CD14-positive monocyte (primary cell): ENCODE data around the gene MRPL14. TPM values are rescaled to one million over a fixed set of nuclear protein-coding genes. Genes with fewer than 3 reads are reported as not detected.

Experiments used
- DNase-seq, 3 donors: peaks; one replicate each; pipeline ENCODE4 v3.0.0-alpha.2; 2011 to 2022
- H2AFZ ChIP-seq: 2 replicates; pipeline ENCODE4 v1.6.0; 2012; ENCODE audit warnings: mild to moderate bottlenecking, low read depth, low read length, inconsistent platforms; ENCODE audit not compliant: insufficient read depth, poor library complexity, severe bottlenecking
- H3K27ac ChIP-seq, 2 donors: 1 replicate in 1 of 2; 2 replicates in 1 of 2; pipeline ENCODE4 v1.5.1; 2012 to 2013; ENCODE audit warnings: low read length in 2 of 2, control low read depth in 1 of 2, inconsistent platforms in 1 of 2, low read depth in 1 of 2, mild to moderate bottlenecking in 1 of 2
- H3K27me3 ChIP-seq, 2 donors: one replicate each; pipeline versions ENCODE4 v1.6.0 to v1.6.1; 2011 to 2013; ENCODE audit warnings: low read length in 2 of 2; ENCODE audit not compliant: control insufficient read depth in 2 of 2, insufficient read depth in 2 of 2
- H3K36me3 ChIP-seq, 2 donors: replicated peaks in 1 of 2; 1 replicate in 1 of 2; 2 replicates in 1 of 2; pipeline versions ENCODE4 v1.5.1 to v1.6.1; 2012 to 2013; ENCODE audit warnings: low read length in 2 of 2, control low read depth in 1 of 2, inconsistent platforms in 1 of 2, mild to moderate bottlenecking in 1 of 2; ENCODE audit not compliant: insufficient read depth in 2 of 2, control insufficient read depth in 1 of 2
- H3K4me1 ChIP-seq, 2 donors: 1 replicate in 1 of 2; 2 replicates in 1 of 2; pipeline versions ENCODE4 v1.5.1 to v1.6.1; 2012 to 2013; ENCODE audit warnings: low read length in 2 of 2, control low read depth in 1 of 2, inconsistent platforms in 1 of 2, mild to moderate bottlenecking in 1 of 2, moderate library complexity in 1 of 2; ENCODE audit not compliant: insufficient read depth in 2 of 2, control insufficient read depth in 1 of 2
- H3K4me2 ChIP-seq: replicated peaks from 2 replicates; pipeline ENCODE3; 2012; ENCODE audit warnings: low read length, moderate library complexity, mild to moderate bottlenecking; ENCODE audit not compliant: poor library complexity, severe bottlenecking; ENCODE audit errors: extremely low read depth
- H3K4me3 ChIP-seq, 3 experiments: fragments of 200-600 bp in 1 of 3; sonication (generic) in 1 of 3; replicated peaks in 1 of 3; 1 replicate in 2 of 3; 2 replicates in 1 of 3; pipeline ENCODE4 v1.5.1; 2011 to 2013; ENCODE audit warnings: low read length in 3 of 3, mild to moderate bottlenecking in 3 of 3, control low read depth in 2 of 3, low read depth in 2 of 3, inconsistent platforms in 1 of 3, moderate library complexity in 1 of 3
- H3K79me2 ChIP-seq: 2 replicates; pipeline ENCODE4 v1.6.0; 2012; ENCODE audit warnings: mild to moderate bottlenecking, control low read depth, inconsistent platforms, low read length, moderate library complexity; ENCODE audit not compliant: insufficient read depth
- H3K9ac ChIP-seq: 2 replicates; pipeline ENCODE4 v1.6.0; 2017; ENCODE audit warnings: low read length, mild to moderate bottlenecking; ENCODE audit not compliant: insufficient read depth, poor library complexity, severe bottlenecking
- H3K9me3 ChIP-seq, 2 donors: replicated peaks in 1 of 2; 1 replicate in 1 of 2; 2 replicates in 1 of 2; pipeline versions ENCODE4 v1.5.1 to v1.6.1; 2012 to 2013; ENCODE audit warnings: low read length in 2 of 2, control low read depth in 1 of 2; ENCODE audit not compliant: control insufficient read depth in 1 of 2, insufficient read depth in 1 of 2
- H4K20me1 ChIP-seq: 2 replicates; pipeline ENCODE4 v1.6.0; 2012; ENCODE audit warnings: mild to moderate bottlenecking, low read length, control low read depth, moderate library complexity; ENCODE audit not compliant: insufficient read depth
- H3K27ac Mint-ChIP-seq, 7 donors: one replicate each; pipeline ENCODE4 v1.8.0; 2020; ENCODE audit warnings: mild to moderate bottlenecking in 7 of 7, mixed read lengths in 7 of 7, moderate library complexity in 6 of 7, inconsistent platforms in 2 of 7
- H3K27me3 Mint-ChIP-seq, 3 donors: one replicate each; pipeline ENCODE4 v1.8.0; 2021 to 2022; ENCODE audit warnings: low read depth in 3 of 3, mild to moderate bottlenecking in 3 of 3, mixed read lengths in 3 of 3, moderate library complexity in 3 of 3, inconsistent platforms in 1 of 3
- H3K36me3 Mint-ChIP-seq, 2 donors: one replicate each; pipeline ENCODE4 v1.8.0; 2020; ENCODE audit warnings: mixed read lengths in 2 of 2, inconsistent platforms in 1 of 2, mild to moderate bottlenecking in 1 of 2
- H3K4me1 Mint-ChIP-seq: one replicate; pipeline ENCODE4 v1.8.0; 2020; ENCODE audit warnings: mild to moderate bottlenecking, mixed read lengths
- H3K4me3 Mint-ChIP-seq, 2 donors: one replicate each; pipeline ENCODE4 v1.8.0; 2020; ENCODE audit warnings: mild to moderate bottlenecking in 2 of 2, mixed read lengths in 2 of 2, moderate library complexity in 1 of 2
- H3K9me3 Mint-ChIP-seq, 7 donors: one replicate each; pipeline ENCODE4 v1.8.0; 2020 to 2022; ENCODE audit warnings: mixed read lengths in 7 of 7, mild to moderate bottlenecking in 6 of 7, moderate library complexity in 6 of 7, inconsistent platforms in 2 of 7
- CTCF ChIP-seq: fragments of 200-600 bp; IDR thresholded peaks from one replicate; pipeline ENCODE4 v1.8.0; 2022; ENCODE audit warnings: antibody characterized with exemption, mild to moderate bottlenecking
- WGBS: methylation state at CpG from one replicate; pipeline ENCODE4 v1.1.5; 2013; ENCODE audit warnings: missing lambda C conversion rate; ENCODE audit not compliant: insufficient coverage; 5-methylcytosine and 5-hydroxymethylcytosine counted together
- intact Hi-C, 2 donors: fragments of 100-400 bp; cut with micrococcal nuclease; formaldehyde crosslinking; loops; one replicate each; pipeline versions ENCODE4 v1.15.0 to v1.15.1; 2023
- polyA plus RNA-seq, 3 donors: library from polyadenylated mRNA; depleted of rRNA in 1 of 3; unstranded in 2 of 3; stranded (reverse) in 1 of 3; fragments of 300-500 nt in 2 of 3; fragments of >200 nt in 1 of 3; fragmentation: Illumina TruSeq in 2 of 3; gene quantifications; 1 replicate in 2 of 3; 2 replicates in 1 of 3; pipeline ENCODE4 v1.2.3, GENCODE V29; 2012 to 2021

MRPL14 gene
- polyA plus RNA-seq, 3 donors = 18.5 to 91.5 (median 78.2) TPM

GRCh38 chr6:44157152-44157521 is 29.9 kb upstream of the MRPL14 start:
- WGBS = 67% methylated on average over 9 of the region's 11 CpGs
- Mint-ChIP-seq H3K4me1 (peaks cover 4% of the 10 kb centered on the region), H3K9me3 (peaks cover 0 to 4% (median 0%) of the 10 kb centered on the region in 7 donors), H3K27ac (no peak overlapping the region), H3K36me3 (no peaks in the 10 kb centered on the region), H3K27me3 (peaks cover under 1 to 5% (median 3%) of the 10 kb centered on the region in 3 donors), H3K4me3 (no peak overlapping the region)
- Histone ChIP-seq H4K20me1 (peaks cover 2% of the 10 kb centered on the region), H3K9me3 (no peaks in the 10 kb centered on the region), H3K4me1 (no peaks in the 10 kb centered on the region), H3K9ac (no peak overlapping the region), H3K27me3 (no peaks in the 10 kb centered on the region), H3K4me2 (no peak overlapping the region), H3K27ac (no peak overlapping the region), H2AFZ (no peak overlapping the region), H3K36me3 (no peaks in the 10 kb centered on the region), H3K4me3 (no peak overlapping the region), H3K79me2 (no peaks in the 10 kb centered on the region)
- no peak for TF ChIP-seq CTCF
- no peak for DNase-seq
- intact Hi-C loops = no loop called here

GRCh38 chr6:44156494-44157151 is 29.4 kb upstream of the MRPL14 start:
- Histone ChIP-seq H2AFZ (no peak overlapping the region), H3K9ac (no peak overlapping the region), H3K9me3 (no peaks in the 10 kb centered on the region), H3K4me3 (no peak overlapping the region), H3K27ac (no peak overlapping the region), H3K79me2 (no peaks in the 10 kb centered on the region), H3K27me3 (no peaks in the 10 kb centered on the region), H3K4me2 (no peak overlapping the region), H3K4me1 (peaks cover 0 to 2% of the 10 kb centered on the region in 2 donors), H4K20me1 (peaks cover 5% of the 10 kb centered on the region), H3K36me3 (no peaks in the 10 kb centered on the region)
- Mint-ChIP-seq H3K27me3 (peaks cover 0 to 5% (median 5%) of the 10 kb centered on the region in 3 donors), H3K4me3 (no peak overlapping the region), H3K36me3 (no peaks in the 10 kb centered on the region), H3K4me1 (peaks cover 6% of the 10 kb centered on the region), H3K27ac (peak overlapping the region in 2 of 7 donors; percentile 15 to 59), H3K9me3 (peaks cover 0 to 4% (median 0%) of the 10 kb centered on the region in 7 donors)
- intact Hi-C loops = no loop called here
- no peak for DNase-seq
- TF ChIP-seq CTCF = no peak
- WGBS = 97% methylated on average over 8 of the region's 9 CpGs
